HG03439 (cell line): ENCODE results near the gene CELF5.
"Not testable (repeated sequence)": the region's sequence is repeated elsewhere in the genome, so short reads cannot be mapped to it uniquely, and the experiment has no call there.

ENCODE experiments used
- ATAC-seq: cut with Tn5 transposase; IDR thresholded peaks from one replicate; pipeline ENCODE4 v1.9.1; 2021; ENCODE audit warnings: mild to moderate bottlenecking, moderate library complexity; ENCODE audit not compliant: unreplicated experiment

Gene CELF5

GRCh38 chr19:3338541-3339181 is 114.2 kb downstream of the CELF5 start:
- ATAC-seq: no peak

GRCh38 chr19:3340340-3340739 is 115.9 kb downstream of the CELF5 start:
- no peak for ATAC-seq

GRCh38 chr19:3342246-3342645 is 117.8 kb downstream of the CELF5 start:
- no peak for ATAC-seq

- not testable (repeated sequence) for ATAC-seq
Observed at GRCh38 chr19:3342962-3343361, 118.5 kb downstream of the CELF5 start.

- peak; percentile 63 for ATAC-seq
Observed at GRCh38 chr19:3343619-3344502, 119.4 kb downstream of the CELF5 start.

GRCh38 chr19:3344608-3345598 is 120.4 kb downstream of the CELF5 start:
- no peak for ATAC-seq

GRCh38 chr19:3345850-3346460 is 121.5 kb downstream of the CELF5 start:
- ATAC-seq: no peak
